ENCODE measurements around the gene TEX54. TPM values are rescaled to one million over a fixed set of nuclear protein-coding genes. Genes with fewer than 3 reads are reported as not detected.
A peak's percentile ranks its signal among the peaks of the same experiment; 100 is the strongest.

TEX54 gene
- total and polyA plus RNA-seq, 2 of the 13 experiments (the other 11 are each of a cell fraction or from before 2014, with no cell fraction given) = not detected

DNA sequence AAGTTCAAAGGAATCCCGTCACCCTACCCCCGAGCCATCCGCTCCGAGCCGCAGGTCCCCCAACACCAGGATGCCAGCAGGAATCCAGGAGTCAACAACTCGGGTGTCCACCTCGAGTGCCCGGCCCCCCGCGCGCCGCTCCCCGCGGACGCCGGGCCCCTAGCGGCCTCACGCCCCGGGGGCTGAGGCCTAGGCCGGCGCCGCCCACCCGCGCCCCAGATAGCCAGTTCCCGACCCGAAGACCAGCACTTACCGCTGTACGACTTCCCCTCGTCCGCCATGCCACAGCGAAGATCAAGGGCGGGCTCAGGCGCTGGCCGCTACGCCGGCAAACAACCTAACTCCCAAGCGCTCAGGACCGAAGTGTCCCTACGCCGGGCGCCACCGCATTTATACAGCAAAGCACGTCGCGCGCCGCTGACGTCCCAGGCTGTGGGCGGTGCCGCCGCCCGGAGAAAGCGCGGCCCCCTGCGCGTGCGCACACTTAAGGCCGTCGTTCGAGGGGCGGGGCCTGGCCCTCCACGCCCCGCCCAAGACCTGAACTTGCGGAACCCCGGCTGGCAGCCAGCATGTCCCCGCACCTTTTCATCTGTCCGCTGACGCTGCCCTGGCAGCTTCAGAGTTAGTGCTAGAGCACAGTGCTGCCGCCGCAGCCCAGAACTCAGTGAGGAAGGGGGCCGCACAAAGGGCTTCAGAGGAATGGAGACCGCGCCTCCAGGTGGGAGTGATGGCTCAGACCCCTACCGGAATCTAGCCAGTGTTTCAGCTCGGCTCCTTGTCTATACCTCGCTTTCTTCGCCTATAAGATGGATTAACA lies 27.4 kb downstream of the TEX54 start, which contains the start of gene NXF1 (continued):
- TF ChIP-seq, protein P1, sequence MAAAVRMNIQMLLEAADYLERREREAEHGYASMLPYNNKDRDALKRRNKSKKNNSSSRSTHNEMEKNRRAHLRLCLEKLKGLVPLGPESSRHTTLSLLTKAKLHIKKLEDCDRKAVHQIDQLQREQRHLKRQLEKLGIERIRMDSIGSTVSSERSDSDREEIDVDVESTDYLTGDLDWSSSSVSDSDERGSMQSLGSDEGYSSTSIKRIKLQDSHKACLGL (CRISPR knock-in tag; IDR thresholded peaks at IDR 0.05) = peak; percentile 81
- peak; percentile 33; the same call in 1 of the 2 replicates for TF ChIP-seq KDM6A (CRISPR knock-in tag; IDR thresholded peaks at IDR 0.05; ENCODE audit: low read depth)
- TF ChIP-seq, protein P2, sequence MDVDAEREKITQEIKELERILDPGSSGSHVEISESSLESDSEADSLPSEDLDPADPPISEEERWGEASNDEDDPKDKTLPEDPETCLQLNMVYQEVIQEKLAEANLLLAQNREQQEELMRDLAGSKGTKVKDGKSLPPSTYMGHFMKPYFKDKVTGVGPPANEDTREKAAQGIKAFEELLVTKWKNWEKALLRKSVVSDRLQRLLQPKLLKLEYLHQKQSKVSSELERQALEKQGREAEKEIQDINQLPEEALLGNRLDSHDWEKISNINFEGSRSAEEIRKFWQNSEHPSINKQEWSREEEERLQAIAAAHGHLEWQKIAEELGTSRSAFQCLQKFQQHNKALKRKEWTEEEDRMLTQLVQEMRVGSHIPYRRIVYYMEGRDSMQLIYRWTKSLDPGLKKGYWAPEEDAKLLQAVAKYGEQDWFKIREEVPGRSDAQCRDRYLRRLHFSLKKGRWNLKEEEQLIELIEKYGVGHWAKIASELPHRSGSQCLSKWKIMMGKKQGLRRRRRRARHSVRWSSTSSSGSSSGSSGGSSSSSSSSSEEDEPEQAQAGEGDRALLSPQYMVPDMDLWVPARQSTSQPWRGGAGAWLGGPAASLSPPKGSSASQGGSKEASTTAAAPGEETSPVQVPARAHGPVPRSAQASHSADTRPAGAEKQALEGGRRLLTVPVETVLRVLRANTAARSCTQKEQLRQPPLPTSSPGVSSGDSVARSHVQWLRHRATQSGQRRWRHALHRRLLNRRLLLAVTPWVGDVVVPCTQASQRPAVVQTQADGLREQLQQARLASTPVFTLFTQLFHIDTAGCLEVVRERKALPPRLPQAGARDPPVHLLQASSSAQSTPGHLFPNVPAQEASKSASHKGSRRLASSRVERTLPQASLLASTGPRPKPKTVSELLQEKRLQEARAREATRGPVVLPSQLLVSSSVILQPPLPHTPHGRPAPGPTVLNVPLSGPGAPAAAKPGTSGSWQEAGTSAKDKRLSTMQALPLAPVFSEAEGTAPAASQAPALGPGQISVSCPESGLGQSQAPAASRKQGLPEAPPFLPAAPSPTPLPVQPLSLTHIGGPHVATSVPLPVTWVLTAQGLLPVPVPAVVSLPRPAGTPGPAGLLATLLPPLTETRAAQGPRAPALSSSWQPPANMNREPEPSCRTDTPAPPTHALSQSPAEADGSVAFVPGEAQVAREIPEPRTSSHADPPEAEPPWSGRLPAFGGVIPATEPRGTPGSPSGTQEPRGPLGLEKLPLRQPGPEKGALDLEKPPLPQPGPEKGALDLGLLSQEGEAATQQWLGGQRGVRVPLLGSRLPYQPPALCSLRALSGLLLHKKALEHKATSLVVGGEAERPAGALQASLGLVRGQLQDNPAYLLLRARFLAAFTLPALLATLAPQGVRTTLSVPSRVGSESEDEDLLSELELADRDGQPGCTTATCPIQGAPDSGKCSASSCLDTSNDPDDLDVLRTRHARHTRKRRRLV (CRISPR knock-in tag; IDR thresholded peaks at IDR 0.05) = no peak
- TF ChIP-seq EZH2 (conservative IDR thresholded peaks at IDR 0.05; ENCODE audit: low read depth, low read length) = no peak
- TF ChIP-seq MTF2 (CRISPR knock-in tag; IDR thresholded peaks at IDR 0.05; ENCODE audit: borderline replicate concordance) = no peak
- TF ChIP-seq ZBTB7A (CRISPR knock-in tag; IDR thresholded peaks at IDR 0.05) = no peak
- TF ChIP-seq ZSCAN12 (CRISPR knock-in tag; IDR thresholded peaks at IDR 0.05) = no peak; the same call in 1 of the 2 replicates
- no peak for TF ChIP-seq ZNF207 (IDR thresholded peaks at IDR 0.05; ENCODE audit: borderline replicate concordance)
- peak; percentile 91 for TF ChIP-seq HNRNPLL (IDR thresholded peaks at IDR 0.05; ENCODE audit: low read depth, low read length, poor library complexity, severe bottlenecking)
- TF ChIP-seq, protein P3, sequence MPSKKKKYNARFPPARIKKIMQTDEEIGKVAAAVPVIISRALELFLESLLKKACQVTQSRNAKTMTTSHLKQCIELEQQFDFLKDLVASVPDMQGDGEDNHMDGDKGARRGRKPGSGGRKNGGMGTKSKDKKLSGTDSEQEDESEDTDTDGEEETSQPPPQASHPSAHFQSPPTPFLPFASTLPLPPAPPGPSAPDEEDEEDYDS (CRISPR knock-in tag; IDR thresholded peaks at IDR 0.05) = peak; percentile 100
- TF ChIP-seq RFX3 (CRISPR knock-in tag; IDR thresholded peaks at IDR 0.05) = no peak; the same call in 1 of the 2 replicates
- peak; percentile 70; the same call in 1 of the 2 replicates for TF ChIP-seq HOXD1 (CRISPR knock-in tag; IDR thresholded peaks at IDR 0.05)
- TF ChIP-seq, protein P4, sequence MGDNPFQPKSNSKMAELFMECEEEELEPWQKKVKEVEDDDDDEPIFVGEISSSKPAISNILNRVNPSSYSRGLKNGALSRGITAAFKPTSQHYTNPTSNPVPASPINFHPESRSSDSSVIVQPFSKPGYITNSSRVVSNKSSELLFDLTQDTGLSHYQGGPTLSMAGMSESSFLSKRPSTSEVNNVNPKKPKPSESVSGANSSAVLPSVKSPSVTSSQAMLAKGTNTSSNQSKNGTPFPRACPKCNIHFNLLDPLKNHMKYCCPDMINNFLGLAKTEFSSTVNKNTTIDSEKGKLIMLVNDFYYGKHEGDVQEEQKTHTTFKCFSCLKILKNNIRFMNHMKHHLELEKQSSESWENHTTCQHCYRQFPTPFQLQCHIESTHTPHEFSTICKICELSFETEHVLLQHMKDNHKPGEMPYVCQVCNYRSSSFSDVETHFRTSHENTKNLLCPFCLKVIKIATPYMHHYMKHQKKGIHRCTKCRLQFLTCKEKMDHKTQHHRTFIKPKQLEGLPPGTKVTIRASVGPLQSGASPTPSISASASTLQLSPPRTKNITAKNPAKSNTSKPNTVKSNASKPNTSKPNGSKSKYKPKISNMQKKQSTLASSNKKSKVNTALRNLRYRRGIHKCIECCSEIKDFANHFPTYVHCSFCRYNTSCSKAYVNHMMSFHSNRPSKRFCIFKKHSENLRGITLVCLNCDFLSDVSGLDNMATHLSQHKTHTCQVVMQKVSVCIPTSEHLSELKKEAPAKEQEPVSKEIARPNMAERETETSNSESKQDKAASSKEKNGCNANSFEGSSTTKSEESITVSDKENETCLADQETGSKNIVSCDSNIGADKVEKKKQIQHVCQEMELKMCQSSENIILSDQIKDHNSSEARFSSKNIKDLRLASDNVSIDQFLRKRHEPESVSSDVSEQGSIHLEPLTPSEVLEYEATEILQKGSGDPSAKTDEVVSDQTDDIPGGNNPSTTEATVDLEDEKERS (CRISPR knock-in tag; IDR thresholded peaks at IDR 0.05) = 0 out of 2 replicates have a peak, but pooled peaks have one; percentile 48
- no peak for TF ChIP-seq ATRX (CRISPR knock-in tag; IDR thresholded peaks at IDR 0.05; ENCODE audit: borderline replicate concordance)
- peak; percentile 5; the same call in 1 of the 2 replicates for TF ChIP-seq GLI4 (CRISPR knock-in tag; IDR thresholded peaks at IDR 0.05; ENCODE audit: borderline replicate concordance)
- 0 out of 2 replicates have a peak, but pooled peaks have one; percentile 51 for TF ChIP-seq FOXO1 (CRISPR knock-in tag; IDR thresholded peaks at IDR 0.05)
- peak; percentile 91 for TF ChIP-seq SMAD3 (CRISPR knock-in tag; IDR thresholded peaks at IDR 0.05)
- TF ChIP-seq, protein P5, sequence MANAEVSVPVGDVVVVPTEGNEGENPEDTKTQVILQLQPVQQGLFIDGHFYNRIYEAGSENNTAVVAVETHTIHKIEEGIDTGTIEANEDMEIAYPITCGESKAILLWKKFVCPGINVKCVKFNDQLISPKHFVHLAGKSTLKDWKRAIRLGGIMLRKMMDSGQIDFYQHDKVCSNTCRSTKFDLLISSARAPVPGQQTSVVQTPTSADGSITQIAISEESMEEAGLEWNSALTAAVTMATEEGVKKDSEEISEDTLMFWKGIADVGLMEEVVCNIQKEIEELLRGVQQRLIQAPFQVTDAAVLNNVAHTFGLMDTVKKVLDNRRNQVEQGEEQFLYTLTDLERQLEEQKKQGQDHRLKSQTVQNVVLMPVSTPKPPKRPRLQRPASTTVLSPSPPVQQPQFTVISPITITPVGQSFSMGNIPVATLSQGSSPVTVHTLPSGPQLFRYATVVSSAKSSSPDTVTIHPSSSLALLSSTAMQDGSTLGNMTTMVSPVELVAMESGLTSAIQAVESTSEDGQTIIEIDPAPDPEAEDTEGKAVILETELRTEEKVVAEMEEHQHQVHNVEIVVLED (CRISPR knock-in tag; IDR thresholded peaks at IDR 0.05; ENCODE audit: borderline replicate concordance) = peak; percentile 93
